MG63 (cell line): ENCODE measurements around the gene GRM7. TPM values are rescaled to one million over a fixed set of nuclear protein-coding genes. Genes with fewer than 3 reads are reported as not detected.
"Not testable (repeated sequence)": the region's sequence is repeated elsewhere in the genome, so short reads cannot be mapped to it uniquely, and the experiment has no call there.

ENCODE experiments used
- DNase-seq: peaks from one replicate; pipeline ENCODE4 v3.0.0-alpha.2; 2020
- H3K27me3 ChIP-seq: fragments of 250-450 bp; sonication (Bioruptor Pico); 2 replicates; pipeline ENCODE4 v1.5.1; 2020; ENCODE audit warnings: mild to moderate bottlenecking, moderate library complexity
- H3K36me3 ChIP-seq: fragments of 250-450 bp; sonication (Bioruptor Pico); 2 replicates; pipeline ENCODE4 v1.5.1; 2020; ENCODE audit warnings: mild to moderate bottlenecking, moderate library complexity
- H3K4me3 ChIP-seq: fragments of 250-450 bp; sonication (Bioruptor Pico); 2 replicates; pipeline ENCODE4 v1.5.1; 2020; ENCODE audit warnings: mild to moderate bottlenecking, moderate library complexity
- H3K9me3 ChIP-seq: fragments of 250-450 bp; sonication (Bioruptor Pico); 2 replicates; pipeline ENCODE4 v1.5.1; 2020; ENCODE audit warnings: mild to moderate bottlenecking, moderate library complexity
- total RNA-seq: library from RNA; depleted of rRNA; stranded (reverse); fragments of >200 nt; shearing (Covaris generic); gene quantifications from 2 replicates; pipeline ENCODE4 v1.2.3, GENCODE V29; 2014; ENCODE audit warnings: low replicate concordance

The GRM7 gene
- total RNA-seq, 1 experiment from 2014 or later: not detected

DNA sequence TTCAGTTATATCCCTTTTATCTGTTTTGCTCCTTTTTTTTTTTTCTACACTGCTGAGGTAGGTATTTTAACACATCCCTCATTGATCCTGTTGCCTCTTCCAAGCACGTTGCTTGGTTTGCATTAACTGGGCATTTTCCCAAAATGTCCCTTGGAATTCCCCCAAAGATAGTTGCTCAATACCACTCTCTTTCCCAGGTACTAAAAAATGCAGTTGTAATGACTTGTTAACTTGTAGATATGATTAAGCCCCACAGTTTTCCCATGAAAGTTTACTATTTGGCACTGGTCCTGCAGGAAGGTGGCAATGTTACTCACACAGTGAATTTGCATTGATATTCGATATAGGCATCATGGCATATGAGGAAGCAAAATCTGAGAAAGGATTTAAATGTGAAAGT is 67.1 kb downstream of the GRM7 start:
- Histone ChIP-seq H3K27me3 (no peaks in the 10 kb centered on the region), H3K9me3 (no peaks in the 10 kb centered on the region), H3K4me3 (no peak overlapping the region), H3K36me3 (no peaks in the 10 kb centered on the region)
- no peak for DNase-seq

DNA sequence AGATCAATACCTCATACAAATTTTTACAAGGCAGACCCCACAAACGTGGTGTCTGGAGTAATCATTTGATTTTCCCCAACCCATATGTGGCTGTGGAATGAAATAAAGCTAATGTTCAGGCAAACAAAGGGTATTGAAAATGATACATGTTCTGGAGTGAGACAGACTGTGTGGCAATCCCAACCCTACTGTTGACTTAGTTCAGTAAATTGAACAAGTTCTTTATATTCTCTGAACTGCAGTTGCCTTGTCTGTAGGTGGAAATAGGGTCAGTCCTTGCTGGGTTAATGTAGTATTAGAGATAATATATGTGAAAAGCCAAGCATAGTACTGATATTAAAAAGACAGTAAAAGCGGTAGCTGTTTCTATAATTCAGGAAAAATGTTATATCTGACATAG is 69.0 kb downstream of the GRM7 start:
- DNase-seq: no peak
- Histone ChIP-seq H3K36me3 (no peaks in the 10 kb centered on the region), H3K9me3 (no peaks in the 10 kb centered on the region), H3K4me3 (no peak overlapping the region), H3K27me3 (no peaks in the 10 kb centered on the region)

DNA sequence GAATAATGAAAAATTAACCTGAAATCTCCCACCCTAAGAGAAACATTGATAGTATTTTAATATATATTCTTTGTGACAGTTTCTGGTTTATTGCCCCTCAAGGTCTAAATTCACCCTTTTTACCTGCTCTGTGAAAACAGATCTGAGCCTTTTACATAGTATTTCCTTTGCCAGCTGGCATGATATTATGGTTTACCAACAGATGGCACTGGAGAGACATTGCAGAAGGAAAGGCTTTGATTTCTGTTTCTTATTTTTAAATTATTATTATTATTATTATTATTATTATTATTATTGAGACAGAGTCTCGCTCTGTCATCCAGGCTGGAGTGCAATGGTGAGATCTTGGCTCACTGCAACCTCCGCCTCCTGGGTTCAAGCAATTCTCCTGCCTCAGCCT is 74.5 kb downstream of the GRM7 start:
- H3K9me3 ChIP-seq, DNase-seq, H3K27me3 ChIP-seq, H3K4me3 ChIP-seq, H3K36me3 ChIP-seq: not testable (repeated sequence)

DNA sequence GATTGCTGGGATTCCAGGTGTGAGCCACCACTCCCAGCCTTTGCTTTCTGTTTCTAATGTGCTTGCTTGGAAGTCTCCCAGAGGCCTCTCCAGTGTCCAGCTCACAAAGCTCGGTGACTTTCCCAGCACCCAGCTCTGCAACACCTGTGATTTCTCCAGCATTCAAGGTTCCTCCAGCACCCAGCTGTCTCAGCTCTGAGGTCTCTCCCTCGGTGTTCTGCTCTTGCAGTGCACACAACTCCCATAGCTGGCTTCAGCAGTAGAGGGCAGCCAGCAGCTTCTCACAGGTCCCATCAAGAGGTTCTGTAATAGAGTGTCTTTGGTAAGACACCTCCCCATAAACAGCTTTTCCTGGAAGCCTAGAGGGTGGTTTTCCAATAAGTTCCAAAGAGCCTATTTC is 75.1 kb downstream of the GRM7 start:
- DNase-seq: no peak
- no peaks in the 10 kb centered on the region for H3K9me3 ChIP-seq
- H3K4me3 ChIP-seq: no peak overlapping the region
- H3K27me3 ChIP-seq: no peaks in the 10 kb centered on the region
- H3K36me3 ChIP-seq: no peaks in the 10 kb centered on the region

DNA sequence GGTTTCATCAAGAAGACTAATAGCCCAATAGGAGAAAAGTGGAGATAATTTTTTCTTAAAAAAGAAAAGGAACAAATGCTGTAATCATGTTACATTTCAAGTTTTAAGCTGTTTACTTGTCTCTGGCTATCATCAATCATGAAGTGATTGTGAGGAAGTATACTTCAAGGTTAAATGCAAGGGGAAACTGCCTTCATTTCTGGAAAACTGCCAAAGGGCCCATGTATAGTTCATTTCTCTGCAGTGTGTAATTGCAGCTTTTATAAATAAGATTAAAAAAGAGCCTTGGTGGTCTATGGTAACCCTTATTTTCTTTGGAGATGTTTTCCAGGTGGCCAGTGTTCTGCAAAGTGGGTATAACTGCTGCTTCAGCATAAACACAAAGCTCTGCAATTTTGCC is 101.9 kb downstream of the GRM7 start:
- no peaks in the 10 kb centered on the region for H3K36me3 ChIP-seq
- H3K4me3 ChIP-seq: no peak overlapping the region
- no peak for DNase-seq
- H3K9me3 ChIP-seq: no peaks in the 10 kb centered on the region
- no peaks in the 10 kb centered on the region for H3K27me3 ChIP-seq

DNA sequence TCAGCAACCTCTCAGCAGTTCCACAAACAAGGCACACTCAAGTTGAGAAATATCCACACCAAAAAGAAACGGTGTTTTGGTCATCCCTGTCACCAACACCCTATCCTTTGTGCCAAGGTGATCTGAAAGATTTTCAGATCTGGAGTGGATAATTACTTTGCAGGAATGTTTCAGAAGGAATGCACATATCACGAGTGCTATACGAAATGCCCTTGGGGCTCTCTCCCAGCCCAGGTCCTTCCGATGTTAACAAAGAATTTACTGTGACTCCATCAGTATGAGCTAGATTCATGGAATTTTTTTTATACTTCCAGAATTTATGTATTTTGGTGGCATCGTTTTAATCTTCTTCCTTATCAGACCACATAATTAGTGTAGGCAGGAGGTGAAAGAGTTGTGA is 105.0 kb downstream of the GRM7 start:
- DNase-seq: no peak
- no peaks in the 10 kb centered on the region for H3K36me3 ChIP-seq
- H3K9me3 ChIP-seq: no peaks in the 10 kb centered on the region
- H3K4me3 ChIP-seq: no peak overlapping the region
- H3K27me3 ChIP-seq: no peaks in the 10 kb centered on the region

DNA sequence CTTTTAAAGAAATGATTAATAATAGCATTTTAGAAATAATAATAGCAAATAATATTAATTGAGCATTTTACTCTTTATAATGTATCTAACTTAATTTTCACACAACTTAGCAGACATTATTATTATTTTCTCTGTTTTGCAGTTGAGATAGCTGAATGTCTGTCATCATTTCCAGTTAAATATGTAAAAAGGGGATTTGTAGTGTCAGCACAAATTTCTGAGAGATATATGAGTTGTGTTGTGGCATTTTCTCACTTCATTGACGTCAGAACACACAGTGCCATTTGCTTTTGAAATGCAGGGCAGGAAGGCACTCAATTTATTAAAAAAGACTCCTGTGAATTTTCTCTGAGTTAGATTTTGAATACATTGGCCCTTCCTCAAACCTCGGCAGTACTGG is 111.0 kb downstream of the GRM7 start:
- Histone ChIP-seq H3K9me3 (no peaks in the 10 kb centered on the region), H3K4me3 (no peak overlapping the region), H3K36me3 (no peaks in the 10 kb centered on the region), H3K27me3 (no peaks in the 10 kb centered on the region)
- no peak for DNase-seq

DNA sequence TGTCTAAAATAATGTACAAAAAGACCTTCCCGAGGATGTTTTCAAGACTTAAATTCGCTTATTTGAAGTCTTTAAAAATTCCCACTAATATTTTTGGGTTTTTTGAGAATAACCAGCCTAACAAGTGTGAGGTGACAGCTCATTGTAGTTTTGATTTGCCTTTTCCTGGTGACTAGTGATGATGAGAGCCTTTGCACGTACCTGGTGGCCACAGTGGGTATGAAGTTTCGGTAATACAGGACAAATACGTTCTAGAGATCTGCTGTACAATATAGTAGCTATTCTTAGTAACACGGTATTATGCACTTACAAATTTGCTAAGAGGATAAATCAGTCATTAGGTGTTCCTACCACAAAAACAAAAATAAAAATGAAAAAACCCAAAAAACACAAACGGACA is 124.9 kb downstream of the GRM7 start:
- no peaks in the 10 kb centered on the region for H3K9me3 ChIP-seq
- H3K36me3 ChIP-seq: no peaks in the 10 kb centered on the region
- no peaks in the 10 kb centered on the region for H3K27me3 ChIP-seq
- no peak for DNase-seq
- no peak overlapping the region for H3K4me3 ChIP-seq

DNA sequence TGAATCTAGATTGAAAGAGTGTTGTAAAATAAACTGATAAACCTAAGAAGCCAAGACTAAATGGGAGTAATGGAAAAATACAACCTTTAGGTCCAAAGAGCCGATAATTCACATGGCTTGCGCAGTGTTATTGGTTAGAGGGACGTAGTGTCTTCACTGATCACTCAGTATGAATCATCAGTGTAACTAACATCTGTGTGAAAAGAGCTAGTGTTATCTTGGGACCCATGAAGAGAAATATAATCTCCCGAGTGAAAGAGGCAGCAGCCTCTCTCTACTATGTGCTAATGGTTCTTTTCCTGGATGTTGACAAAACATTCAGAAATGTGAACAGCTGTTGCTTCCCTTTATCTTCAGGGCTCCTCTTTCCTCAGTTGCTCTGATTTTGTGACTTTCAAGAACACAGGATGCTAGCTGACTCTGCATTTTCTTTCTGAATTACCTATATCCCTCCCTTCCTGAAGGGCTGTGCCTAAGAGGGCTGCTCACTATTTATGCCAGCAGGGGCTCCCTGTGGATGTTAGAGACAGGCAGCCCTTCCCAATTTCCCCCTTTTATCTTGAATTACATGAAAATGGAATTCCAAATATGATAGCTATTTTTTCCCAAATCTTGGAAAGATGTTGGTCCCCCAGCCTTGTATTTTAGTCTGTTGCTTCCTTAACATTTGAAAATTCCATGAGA is 128.8 kb downstream of the GRM7 start:
- no peaks in the 10 kb centered on the region for H3K36me3 ChIP-seq
- H3K9me3 ChIP-seq: no peaks in the 10 kb centered on the region
- H3K4me3 ChIP-seq: no peak overlapping the region
- no peak for DNase-seq
- no peaks in the 10 kb centered on the region for H3K27me3 ChIP-seq

DNA sequence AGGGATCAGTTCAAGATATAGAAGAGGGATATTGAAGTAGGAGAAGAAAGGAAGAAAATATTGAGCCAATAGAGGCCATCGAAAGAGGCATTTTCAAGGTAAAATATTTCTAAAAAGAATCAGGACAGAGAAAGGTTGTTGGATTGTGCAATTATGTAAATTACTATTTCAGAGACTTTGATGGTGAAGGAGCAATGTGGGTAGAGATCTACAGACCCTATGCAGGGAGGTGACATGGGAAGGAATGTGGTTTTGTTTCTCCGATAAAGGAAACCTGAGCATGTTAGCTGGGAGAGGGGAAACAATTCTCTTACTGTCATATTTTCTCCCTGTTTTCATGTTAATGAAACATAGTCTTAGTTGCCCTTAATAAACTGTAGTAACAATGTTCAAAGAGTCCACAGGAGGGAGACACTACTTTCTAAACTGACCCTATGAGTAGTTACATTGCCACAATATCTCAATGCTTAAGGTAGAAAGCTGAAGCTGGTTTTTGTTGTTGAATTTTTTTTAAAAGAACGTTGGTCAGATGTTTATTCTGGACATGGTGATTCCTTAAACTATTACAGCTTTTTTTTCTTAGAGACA is 133.3 kb downstream of the GRM7 start:
- Histone ChIP-seq H3K27me3 (no peaks in the 10 kb centered on the region), H3K4me3 (no peak overlapping the region), H3K36me3 (no peaks in the 10 kb centered on the region), H3K9me3 (no peaks in the 10 kb centered on the region)
- DNase-seq: no peak

DNA sequence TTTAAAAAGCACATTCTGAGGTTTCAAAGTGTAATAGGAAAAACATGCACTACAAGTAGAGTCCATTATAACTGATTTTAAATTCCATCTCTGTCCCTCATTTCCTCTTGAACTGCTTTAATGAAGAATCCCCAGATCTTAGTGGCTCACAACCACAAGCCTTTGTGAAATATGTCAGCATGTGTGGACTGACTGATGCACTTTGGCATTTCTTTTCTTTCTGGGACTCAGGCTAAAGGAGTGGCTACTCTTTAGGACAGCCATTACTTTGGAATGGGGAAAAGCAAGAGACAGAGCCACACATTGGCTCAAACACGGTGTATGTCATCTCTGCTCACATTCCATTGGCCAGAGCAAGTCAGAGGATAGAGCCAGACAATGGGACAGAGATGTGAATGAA is 139.6 kb downstream of the GRM7 start:
- Histone ChIP-seq H3K4me3 (no peak overlapping the region), H3K27me3 (no peaks in the 10 kb centered on the region), H3K36me3 (no peaks in the 10 kb centered on the region), H3K9me3 (no peaks in the 10 kb centered on the region)
- no peak for DNase-seq

DNA sequence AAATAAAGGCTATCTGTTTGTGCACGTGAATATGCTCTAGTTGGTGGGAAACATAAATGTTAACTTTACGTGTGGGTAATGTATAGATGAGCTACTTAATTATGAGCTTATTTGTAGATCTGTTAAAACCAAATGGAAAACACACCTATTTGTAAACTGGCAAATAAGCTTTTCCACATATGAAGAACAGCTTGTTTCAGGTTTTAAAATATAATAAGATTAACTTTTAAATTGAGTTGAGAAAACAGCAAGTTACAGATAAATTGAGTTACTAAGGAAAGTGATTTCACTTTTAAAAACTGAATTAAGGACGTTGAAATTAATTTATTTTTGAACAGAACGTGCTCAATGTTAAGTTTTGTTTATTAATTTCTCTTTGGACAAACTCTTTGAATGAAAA is 140.5 kb downstream of the GRM7 start:
- DNase-seq: no peak

DNA sequence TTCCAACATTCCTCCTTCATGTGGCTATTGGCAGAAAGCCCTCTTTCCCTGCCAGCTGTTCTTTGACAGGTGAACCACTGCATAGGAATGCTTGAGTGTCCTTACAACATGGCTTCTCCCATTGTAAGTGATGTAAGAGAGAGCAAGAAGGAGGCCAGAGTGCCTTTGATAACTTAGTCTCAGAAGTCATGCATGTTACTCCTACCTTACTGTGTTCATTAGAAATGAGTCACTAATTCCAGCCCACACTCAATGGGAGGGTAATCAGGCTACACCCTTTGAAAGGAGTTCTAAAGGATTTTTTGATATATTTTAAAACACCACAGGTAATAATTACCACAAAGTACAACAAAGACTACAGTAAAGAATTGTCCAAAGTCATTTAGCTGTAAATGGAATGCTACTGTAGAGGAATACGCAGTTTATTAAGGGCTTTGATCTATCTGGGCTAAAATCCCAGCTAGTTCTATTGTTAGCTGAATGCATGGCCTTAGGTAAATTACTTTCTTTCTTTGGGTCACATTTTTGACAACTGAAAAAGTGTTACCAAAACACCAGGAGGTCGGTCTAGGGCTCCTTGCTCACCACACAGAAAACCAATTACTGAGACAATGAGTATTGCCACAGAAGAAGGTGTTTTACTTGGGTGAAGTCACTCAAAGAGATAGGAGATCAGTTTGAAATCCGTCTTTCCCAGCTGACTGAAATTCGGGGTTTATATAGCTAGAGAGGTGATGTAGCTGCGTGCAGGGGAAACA is 154.9 kb downstream of the GRM7 start:
- H3K27me3 ChIP-seq: no peaks in the 10 kb centered on the region
- H3K9me3 ChIP-seq: no peaks in the 10 kb centered on the region
- no peak for DNase-seq
- no peaks in the 10 kb centered on the region for H3K36me3 ChIP-seq
- H3K4me3 ChIP-seq: no peak overlapping the region

More for the DNA sequence above, 140.5 kb downstream of the GRM7 start:
- Histone ChIP-seq H3K27me3 (no peaks in the 10 kb centered on the region), H3K9me3 (no peaks in the 10 kb centered on the region), H3K4me3 (no peak overlapping the region), H3K36me3 (no peaks in the 10 kb centered on the region)

DNA sequence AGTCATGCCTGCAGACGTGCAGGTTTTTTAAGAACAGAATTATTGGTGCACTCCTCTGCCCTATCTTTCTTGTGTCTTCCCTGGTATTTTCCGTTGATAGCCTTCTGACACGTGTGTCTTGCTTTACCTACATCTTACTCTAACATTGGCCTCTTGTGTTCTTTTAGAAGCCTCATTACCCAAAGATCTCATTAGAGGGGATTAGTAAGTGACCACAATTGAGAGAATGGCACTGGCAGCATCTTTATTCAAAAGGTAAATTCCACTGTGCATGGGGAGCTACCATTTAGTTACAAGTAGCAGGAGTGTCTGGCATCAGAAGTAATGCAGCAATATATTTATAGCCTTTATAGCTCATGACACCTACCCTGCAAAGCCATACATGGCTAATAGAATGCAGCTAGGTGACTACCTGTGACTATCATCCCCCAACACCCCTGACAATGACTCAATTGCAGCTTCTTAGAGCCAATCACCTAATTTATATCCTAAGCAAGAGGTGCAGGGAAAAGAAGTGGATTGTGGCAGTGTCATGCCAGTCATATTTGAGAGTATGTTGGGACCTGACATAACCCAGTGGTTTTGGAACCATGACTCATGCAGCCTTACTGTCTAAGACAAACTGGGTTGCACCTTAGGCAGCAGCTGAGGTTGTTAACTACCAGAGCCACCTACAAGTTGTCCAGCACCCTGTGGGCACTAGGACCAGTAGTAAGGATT is 164.8 kb downstream of the GRM7 start:
- DNase-seq: no peak

DNA sequence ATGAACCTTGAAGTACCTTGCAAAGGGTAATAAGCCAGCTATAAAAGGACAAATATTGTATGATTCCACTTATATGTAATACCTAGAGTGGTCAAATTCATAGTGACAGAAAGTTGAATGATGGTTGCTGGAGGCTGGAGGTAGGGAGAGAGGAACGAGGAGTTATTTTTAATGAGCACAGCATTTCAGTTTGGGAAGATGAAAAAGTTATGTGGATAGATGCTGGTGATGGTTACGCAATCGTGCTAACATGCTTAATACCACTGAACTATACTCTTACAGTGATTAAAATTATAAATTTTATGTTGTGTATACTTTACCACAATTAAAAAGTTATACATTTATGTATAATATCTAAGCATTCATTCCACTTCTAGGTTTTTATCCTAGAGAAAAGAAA is 168.6 kb downstream of the GRM7 start:
- DNase-seq: no peak
- Histone ChIP-seq H3K27me3 (no peaks in the 10 kb centered on the region), H3K36me3 (no peaks in the 10 kb centered on the region), H3K4me3 (no peak overlapping the region), H3K9me3 (no peaks in the 10 kb centered on the region)

More for the DNA sequence above, 164.8 kb downstream of the GRM7 start:
- no peaks in the 10 kb centered on the region for H3K9me3 ChIP-seq
- no peaks in the 10 kb centered on the region for H3K36me3 ChIP-seq
- H3K4me3 ChIP-seq: no peak overlapping the region
- no peaks in the 10 kb centered on the region for H3K27me3 ChIP-seq

DNA sequence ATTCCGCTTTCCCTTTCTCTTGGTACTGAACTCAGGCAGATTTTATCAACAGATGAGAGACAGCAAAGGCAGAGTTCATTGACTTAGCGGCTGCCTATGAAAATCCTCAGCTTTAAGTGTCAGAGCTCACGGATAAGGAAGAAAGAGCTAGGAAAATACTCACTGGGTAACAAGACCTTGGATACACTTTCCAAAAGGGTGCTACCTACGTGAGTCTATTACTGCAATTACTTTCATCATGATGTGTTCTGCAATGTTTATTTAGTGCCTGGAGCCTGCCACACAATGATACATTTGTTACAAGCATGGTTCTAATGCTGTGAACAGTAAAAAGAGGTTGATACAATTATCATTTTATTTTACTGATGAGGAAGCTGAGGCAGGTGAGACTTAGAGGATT is 177.5 kb downstream of the GRM7 start:
- Histone ChIP-seq H3K36me3 (no peaks in the 10 kb centered on the region), H3K27me3 (no peaks in the 10 kb centered on the region), H3K4me3 (no peak overlapping the region), H3K9me3 (no peaks in the 10 kb centered on the region)
- no peak for DNase-seq

DNA sequence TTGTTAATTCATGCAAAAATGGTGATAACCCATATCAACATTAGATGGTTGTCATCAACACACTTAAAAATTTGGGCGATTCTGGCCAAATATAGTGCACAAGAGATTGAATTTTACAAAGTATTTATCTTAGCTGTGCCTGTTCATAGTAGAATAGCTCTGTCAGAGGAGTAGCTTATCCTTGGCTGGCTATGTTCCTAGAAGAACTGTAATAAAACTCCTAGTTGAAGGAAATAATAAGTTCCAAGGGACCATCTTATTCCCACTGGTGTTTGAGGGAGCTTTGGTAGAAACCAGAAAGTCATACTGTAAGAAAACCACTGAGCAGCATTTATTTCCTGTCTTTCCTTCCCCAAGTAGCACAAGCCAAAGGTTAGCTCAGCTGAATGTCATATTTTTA is 201.8 kb downstream of the GRM7 start:
- DNase-seq: no peak
- no peaks in the 10 kb centered on the region for H3K9me3 ChIP-seq
- H3K4me3 ChIP-seq: no peak overlapping the region
- no peaks in the 10 kb centered on the region for H3K27me3 ChIP-seq
- H3K36me3 ChIP-seq: no peaks in the 10 kb centered on the region
